HG03039 (cell line): ENCODE measurements around the gene AUH.

Experiments used
- ATAC-seq: cut with Tn5 transposase; IDR thresholded peaks from one replicate; pipeline ENCODE4 v1.9.1; 2021; ENCODE audit warnings: mild to moderate bottlenecking, moderate library complexity; ENCODE audit not compliant: unreplicated experiment

Gene AUH

DNA sequence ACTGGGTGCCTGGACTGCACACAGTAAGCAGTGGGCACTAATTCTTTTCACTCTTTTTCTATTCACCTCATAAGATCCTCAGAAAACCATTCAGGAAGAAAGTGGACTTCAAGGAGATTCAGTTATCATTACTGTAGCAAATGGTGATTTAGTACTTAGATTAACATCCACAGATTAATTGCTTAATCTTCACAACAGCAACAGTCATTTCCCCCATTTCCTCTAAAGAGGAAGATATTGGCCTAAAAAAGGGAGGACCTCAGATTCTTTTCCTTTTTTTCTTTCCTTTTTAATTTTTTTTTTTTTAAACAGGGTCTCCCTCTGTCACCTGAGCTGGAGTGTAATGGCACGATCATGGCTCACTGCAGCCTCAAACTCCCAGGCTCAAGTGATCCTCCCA is 64.4 kb downstream of the AUH start:
- ATAC-seq = no peak

DNA sequence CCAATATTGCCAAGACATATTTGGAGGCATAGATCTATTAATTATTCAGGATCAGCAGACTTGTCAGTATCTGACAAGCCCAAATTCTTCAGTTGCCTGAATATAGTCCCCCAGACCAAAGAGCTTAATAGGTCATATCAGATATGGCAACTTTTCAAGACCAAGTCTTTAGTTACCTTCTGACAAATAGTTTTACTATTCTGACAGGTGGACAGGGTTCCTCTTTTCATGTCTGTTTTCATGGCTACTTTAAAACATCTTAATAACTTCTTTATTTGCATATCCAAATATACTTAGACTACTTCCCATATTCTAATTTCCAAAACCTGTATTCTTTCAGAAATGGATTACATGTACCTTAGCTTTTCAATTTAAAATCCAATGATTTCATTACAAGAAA is 65.4 kb downstream of the AUH start:
- ATAC-seq = no peak

DNA sequence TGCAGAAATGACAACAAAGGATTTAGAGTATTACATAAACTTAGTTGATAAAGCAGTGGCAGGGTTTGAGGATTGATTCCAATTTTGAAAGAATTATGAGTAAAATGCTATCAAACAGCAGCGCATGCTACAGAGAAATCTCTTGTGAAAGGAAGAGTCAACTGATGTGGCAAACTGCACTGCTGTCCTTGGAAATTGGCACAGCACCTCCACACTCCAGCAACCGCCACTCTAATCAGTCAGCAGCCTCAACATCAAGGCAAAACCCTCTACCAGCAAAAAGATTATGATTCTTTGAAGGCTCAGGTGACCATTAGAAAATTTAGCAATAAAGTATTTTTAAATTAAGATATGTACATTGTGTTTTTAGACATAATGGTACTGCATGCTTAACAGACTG is 66.4 kb downstream of the AUH start:
- ATAC-seq = no peak

DNA sequence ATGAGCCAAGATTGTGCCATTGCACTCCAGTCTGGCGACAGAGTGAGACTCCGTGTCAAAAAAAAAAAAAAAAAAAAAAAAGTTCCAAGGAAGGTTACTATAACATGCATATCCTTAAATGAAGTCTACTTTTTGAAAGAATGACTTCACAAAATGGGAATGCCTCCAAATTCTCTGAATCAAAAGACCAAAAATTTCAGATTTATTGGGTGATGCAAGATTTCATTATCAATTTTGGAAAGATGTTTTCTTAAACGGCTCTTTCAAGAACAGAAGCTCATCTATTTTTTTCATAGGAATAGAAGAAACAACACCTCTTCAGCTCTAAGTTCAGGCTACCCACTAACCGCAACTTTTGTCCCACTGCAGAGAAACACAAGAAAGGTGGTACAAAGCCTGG is 69.9 kb downstream of the AUH start:
- ATAC-seq = no peak

DNA sequence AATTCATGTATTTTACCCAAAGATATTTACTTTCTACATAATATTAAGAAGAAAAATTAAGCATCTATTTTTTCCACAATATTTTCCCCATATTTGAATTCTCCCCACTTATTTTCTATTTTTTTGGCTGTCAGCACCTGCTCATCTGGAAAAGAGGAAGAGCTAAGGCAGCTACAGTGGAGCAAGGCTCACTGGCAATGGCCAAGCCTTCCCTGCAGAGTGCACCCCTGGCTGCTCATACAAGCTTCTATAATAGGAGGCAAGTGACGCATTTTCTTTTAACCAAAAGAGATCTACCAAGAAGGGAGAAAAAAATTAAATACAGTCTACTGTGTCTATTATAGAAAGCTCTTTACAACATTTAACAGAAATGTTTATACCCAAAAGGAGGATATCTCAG is 72.5 kb downstream of the AUH start:
- no peak for ATAC-seq

DNA sequence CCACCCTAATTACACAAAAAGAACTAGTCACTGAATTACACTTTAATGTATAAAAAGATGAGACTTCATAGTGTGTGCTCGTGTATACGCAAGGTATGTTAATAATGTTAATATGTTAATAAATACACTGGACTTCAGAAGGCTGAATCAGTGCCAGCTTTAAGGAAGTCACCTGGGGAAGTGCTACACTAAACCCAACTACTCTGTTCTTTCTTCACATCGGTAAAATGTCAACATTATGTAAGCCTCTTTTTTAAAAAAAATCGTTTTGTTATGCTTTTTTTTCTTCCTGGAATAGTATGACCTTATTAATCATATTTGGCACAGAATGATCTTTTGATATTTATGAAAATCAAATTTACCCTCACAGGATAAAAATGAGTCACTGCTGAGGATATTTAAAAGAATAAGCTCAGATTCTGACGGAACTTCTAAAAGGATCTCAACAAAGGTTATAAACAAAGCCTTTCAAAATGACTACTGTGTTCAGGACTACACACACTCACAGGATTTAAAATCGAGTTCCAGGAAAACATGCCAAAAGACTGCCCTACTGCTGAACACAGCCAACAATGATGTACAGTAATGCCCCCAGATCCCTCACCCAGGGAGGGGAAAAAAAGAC is 75.9 kb downstream of the AUH start:
- ATAC-seq = no peak

DNA sequence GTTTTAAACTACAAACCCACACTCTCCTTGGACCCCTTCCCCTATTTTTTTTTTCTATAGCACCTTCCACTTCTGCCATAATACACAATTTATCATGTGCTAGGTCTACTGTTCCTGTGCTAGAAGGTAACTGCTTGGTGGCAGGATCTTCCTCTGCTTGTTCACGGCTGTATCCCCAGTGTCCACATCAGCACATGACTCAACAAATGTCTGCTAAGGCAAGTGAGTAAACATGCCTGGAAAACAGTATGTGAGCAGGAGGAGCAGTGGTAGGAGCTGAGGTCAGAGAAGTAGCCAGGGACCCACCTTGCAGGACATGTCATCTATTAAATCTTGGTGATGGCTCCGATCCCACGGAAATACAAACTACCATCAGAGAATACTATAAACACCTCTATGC is 79.4 kb downstream of the AUH start:
- no peak for ATAC-seq

DNA sequence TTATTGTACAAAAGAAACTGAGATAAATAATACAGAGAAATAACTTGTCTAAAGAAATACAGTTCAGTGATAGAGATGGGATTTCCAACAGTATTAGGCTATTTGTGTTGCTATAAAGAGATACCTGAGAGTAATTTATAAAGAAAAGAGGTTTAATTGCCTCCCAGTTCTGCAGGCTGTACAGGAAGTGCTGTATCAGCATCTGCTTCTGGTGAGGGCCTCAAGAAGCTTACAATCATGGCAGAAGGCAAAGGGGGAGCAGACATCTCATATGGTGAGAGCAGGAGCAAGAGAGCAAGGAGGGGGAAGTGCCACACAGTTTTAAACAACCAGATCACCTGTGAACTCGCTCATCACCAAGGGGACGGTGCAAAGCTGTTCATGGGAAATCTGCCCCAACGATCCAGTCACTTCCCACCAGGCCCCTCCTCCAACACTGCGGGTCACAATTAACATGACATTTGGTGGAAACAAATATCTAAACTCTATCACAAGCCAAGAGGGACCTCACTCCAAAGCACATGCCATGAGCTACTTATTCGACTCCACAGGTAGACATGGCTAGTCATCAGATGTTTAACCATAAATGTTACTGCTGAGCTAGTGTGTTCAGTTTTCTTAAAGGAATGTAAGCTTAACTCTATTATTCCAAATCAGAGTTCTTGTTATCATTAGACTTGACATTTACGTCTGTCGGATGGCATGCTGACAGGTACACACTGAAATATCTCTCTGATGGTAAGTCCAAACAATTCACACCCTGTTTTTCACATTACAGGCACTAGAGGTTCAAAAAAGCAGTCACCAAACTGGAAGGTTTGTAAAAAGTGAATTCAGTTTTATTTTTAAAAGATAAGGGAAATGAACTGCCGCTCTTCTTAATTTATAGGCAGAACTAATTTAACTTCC is 82.2 kb downstream of the AUH start:
- no peak for ATAC-seq

DNA sequence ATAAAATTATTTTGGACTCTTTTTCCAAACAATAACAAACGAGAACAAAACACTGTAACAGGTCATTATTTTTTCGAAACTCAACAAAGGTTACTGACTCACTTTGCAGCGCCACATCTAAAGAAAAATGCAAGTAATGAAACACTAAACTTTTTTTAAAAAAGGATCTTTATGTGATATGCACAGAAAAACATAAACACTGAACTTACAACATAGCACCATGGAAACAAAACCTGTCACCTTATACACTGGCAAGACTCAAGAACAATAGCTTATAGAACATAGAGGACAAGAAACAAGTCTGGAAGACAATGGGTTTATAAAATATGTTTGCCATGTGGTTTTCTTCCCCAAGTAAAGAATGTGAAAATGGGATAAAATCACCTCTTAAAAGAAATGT is 85.2 kb downstream of the AUH start:
- no peak for ATAC-seq

DNA sequence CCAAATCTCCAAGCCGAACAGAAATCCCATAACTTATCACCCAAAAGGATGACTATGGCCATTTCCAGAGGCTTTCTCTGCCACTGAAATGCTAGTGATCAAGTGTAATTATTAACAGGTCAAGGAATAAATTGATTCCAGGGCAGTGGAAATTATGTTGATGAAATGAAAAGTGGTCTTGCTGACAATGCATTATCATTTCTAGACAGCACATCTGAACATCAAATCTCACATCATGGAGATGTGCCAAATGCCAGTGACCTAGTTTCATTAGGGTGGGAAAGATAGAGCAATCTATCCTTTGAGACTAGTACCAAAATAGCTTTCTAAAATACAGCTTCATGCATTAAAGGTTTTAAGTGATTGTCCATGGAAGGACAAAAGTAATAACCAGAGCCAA is 86.1 kb downstream of the AUH start:
- ATAC-seq = no peak

DNA sequence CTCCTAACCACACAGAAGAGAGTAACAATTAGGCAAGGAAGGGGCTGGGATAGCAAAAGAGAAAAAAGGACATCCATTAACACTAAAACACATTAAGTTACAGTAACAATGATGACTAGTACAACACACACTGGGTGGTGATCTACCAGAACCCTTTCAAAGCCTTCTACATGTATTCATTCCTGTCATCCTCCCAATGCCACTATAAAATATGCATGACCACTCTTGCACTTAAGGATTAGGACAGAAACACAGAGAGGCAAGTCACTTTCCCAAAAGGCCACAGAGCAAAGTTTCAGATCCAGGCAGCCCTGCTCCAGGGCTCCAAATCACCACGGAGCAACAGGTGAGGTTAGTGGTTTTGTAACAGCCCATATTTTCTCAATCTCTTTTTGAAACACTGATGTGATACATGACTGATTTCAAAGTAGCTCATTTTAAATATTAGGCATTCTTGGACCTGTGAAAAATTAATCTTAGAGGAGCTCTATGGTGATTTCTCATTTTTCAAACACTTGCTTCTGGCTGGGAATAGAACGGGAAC is 86.7 kb downstream of the AUH start:
- ATAC-seq = no peak

DNA sequence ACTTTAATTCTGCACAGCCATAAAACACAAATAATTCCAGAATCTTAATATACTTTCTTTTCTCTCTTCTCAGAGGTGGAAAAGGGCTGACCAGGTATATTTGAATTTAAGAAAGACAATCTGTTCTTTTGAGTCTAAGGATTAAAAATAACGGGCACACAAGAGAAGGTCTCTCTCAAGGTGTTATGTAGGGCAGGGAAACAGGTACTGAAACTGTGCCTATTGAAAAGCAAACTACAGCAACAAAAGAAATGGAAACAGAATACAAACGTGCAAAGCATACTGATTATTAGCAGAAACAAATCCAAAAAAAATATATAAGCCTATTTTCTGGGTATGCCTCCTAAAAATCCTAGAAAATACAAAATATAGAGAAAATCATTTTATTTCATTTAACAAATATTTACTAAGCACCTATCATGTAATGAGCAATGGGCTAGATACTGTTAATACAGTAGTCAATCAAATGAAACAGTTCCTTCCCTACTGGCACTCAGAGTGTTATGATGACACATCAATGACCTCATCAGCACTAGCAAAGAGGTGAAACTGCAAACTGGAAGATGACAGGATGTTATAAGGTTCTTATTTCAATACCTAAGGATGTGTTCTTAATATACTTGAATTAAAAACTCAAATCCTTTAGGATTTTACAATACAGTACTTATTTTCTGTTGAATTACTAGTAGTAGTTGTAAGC is 87.7 kb downstream of the AUH start:
- ATAC-seq = no peak

DNA sequence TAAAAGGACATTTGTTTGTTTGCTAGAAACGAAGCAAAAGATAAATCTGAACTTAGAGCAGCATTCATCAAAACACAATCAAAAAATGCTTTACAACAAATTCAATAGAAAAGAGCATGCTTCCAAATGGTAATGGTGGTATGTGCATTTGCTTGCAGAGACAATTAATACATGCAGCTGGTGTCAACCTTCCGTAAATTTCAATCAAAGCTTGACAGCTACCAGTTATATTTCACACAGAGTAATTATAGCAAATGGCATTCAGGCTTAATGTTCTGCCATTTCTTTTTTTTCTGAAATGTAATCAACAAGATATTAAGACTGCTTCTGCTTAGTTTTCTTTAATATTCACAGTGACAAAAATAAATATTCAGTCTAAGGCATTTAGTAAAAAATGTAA is 90.6 kb downstream of the AUH start:
- no peak for ATAC-seq

DNA sequence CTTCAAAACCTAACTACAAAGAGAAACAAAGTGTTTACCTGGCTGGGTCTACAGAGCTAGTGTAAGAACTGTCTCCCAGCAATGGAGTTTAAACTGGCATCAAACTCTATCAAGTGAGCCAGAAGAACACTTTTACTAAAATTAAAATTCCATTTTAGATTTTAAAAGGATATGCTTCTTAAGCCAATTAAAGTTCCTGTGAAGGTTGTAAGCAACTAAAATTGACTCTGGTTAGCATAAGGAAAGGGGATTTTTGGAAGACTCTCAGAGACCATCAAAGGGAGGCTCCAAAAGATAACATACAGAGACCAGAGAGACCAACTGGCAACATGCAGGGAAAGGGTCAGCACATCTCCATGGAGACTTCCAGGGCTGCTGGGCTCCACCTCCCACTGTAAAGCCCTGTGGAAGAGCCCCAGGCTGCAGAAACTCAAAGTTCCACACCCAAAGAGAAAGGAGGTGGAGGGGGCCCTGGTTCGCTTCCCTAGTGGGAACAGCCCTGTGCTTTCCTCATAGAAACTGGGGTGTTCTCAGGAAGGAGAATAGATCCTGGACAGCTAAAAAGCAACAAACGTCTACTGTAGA is 91.7 kb downstream of the AUH start:
- no peak for ATAC-seq

DNA sequence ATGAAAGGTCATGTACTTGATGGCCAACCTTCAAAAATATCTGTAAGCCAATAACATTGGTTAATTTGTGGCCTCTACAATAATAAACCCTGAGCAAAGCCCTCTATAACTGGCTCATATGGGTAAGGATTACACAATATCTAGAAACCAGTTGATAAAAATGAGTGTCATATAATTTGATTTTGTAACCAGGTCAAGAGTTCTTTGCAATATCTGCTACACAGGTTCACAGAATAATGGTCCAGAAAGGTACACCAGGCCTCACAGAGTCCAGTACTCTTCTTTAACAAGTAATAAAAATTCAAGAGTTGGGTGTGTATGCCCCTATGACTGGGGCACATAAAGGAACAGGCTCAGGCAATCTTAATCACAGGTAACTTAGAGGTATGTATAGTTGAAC is 95.3 kb downstream of the AUH start:
- ATAC-seq = no peak

DNA sequence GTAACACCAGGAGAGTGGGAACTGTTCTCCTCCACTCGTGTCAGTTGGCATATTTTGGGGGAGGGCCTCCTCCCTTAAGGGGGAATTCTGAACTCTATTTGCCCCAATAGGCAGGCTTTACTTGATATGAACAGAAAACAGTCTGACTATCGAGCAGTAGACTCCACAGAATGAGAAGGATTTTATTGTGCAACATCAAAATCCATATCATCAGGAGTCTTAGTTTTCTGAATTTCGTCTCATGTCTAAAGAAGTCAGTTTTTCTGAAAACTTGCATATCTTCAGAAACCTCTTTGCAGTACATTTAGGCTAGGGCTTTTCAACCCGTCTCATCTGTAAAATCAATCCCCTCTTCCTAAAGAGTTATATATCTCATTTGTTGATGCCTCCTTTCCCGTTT is 96.2 kb downstream of the AUH start:
- ATAC-seq = no peak

DNA sequence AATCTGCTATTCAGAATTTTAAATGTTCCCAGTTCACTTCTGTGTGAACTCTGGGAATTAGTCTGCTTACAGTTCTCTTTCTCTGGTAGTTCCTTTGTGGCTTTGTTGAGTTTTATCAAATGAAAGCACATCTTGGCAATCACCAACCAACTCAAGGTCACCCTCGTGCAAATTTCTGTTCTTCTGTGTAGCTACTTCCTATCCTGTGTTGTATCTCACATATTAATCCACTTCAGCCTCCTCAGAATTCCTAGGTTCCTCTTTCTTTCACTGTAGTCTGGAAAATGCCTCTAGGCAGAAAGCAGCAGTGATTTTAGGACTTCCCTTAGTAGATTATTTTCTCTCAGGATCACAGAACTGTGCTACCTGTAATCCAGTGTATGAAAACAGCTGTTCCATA is 100.3 kb downstream of the AUH start:
- no peak for ATAC-seq

DNA sequence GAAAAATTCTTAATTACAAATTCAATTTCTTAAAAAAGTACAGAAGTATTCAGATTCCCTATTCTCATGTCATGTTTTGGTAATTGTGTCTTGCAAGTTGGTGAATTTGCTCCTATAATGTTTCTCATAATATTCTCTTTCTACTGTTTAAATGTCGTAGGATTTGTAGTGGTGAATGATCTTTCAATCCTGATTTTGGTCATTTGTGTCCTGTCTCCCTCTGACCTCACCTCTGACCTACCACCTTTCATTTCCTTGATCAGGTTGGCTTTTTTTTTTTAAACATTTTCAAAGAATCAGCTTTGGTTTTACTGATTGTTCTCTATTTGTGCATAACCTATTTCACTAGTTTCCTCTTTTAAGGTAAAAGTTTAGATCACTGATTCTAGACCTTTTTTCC is 102.6 kb downstream of the AUH start:
- no peak for ATAC-seq

DNA sequence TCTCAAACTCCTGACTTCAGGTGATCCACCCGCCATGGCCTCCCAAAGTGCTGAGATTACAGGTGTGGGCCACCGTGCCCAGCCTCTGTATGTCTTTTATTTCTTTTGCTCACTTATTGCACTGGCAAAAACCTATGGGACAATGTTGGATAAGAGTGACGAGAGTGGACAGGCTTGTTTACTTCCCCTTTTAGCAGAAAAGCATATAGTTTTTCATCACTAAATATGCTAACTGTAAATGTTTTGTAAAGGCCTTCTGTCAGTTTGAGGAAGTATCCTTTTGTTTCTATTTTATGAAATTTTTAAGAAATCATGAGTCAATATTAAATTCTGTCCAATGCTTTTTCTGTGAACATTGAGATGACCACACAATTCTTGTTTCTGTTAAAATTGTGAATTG is 103.3 kb downstream of the AUH start:
- ATAC-seq = no peak

DNA sequence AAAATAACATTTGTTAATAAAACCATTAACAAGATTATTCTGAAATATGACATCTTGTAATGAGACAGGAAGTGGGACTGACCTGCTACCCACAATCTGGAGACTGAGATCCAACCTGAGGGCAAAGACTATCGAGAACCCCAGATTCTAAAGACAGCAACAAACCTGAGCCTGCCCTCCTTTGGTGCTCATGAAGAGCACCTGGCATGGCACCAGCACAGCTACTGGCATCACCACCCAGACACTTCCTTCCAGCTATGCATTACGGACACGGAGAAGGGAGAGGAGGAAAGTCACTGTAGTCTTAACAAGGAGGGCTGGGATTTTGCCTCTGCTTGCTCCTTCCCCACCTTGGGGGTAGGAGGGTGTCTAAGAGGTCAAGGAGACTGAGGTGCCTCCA is 105.5 kb downstream of the AUH start:
- no peak for ATAC-seq

DNA sequence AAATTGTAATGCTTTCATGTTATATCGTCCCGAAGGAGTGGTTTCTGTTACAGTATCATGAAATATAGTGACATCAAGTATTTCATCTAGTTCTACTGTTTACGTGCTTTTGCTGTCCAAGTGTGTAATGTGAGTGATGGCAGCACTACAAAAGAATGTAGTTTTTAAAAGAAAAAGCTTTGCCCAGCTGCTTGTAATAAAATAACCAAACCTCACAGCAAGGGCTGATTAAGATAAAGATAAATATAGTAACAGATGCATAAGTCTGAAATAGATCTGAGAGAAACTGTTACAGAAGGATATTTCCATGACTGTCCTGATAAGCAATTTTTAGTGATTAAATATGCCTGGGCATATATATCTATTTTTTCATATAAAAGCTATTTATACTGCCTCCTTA is 106.4 kb downstream of the AUH start:
- no peak for ATAC-seq
